ENCODE results near the gene ADAMTSL2.
"Not testable (repeated sequence)": the region's sequence is repeated elsewhere in the genome, so short reads cannot be mapped to it uniquely, and the experiment has no call there.

ADAMTSL2 gene

DNA sequence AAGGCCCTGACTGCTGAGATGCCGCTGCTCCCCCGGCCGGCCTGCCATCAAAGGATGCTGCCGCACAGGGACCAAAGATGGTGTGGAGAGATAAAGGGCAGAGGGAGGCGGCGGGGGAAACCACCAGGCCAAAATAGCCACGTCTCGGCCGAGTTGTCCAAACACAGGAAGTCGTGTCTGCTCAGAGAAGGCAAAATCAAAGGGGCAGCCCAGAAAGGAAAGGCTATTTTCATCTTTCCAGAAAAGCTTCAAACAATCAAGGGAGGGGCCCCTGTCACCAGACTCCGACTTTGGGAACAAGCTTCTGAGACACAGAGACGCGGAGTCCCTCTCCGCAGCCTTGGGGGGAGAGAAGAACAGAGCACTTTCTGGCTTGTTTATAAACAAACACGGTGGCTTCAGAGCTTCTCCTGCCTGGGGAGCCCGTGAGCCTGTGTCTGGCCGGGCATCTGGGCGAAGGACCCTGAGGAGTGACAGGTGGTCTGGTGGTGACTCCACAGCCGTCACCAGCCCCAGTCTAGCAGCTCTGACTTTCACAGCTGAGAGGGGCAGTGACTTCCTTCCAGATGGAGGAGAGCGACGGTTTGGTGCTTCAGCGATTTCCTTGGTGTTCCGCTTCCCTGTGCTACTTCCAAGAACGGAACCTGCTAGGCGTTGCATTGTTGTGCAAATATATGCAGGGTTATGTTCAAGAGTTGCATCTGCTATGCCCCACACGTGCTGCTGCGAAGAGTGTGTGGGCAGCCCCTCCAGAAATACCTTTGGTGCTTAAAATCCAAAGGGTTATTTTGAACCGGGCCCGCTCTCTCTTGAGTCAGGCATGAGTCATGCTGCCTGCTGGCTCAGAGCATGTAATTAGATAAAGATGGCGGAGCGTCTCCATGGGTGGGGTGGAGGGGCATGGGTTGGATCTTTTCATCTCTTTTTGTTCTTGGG, 24.0 kb downstream of the ADAMTSL2 start:
- no peak for DNase-seq (ENCODE audit: low read depth)

DNA sequence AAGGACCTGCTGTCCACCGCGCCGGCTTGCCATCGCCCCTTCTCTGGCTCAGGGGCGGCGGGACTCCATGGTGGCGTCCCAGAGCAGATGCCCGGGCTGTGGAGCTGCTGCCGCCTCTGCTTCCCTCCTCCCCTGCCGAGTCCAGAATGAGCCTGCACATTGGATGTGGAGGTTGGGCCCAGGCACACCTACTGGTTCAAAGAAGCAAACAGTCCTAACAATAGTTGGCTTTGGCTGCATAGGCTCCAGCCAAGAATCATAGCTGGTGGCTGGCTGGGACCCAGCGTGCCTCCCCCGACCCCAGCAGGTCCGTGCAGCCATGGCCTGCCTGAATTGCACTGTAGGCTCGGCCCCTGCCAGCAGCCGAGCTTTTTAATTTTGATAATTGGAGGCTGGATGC, 25.8 kb downstream of the ADAMTSL2 start:
- no peak for DNase-seq (ENCODE audit: low read depth)

DNA sequence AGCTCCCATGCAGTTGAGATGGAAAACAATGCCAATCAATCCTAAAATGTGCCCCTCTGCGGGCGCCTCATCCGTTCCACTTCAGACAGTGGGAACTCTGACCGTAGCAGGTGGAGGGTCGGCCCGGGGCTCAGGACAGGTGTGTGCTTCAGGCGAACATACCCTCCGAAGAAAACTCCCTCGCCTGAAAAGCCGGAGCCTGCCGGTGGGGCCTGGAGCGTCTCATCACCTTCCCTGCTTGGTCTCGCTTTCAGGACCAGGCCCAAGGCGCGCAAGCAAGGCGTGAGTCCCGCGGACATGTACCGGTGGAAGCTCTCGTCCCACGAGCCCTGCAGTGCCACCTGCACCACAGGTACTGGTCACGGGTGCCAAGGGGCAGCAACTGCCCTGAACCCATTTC, 26.4 kb downstream of the ADAMTSL2 start:
- DNase-seq (ENCODE audit: low read depth), result no peak

DNA sequence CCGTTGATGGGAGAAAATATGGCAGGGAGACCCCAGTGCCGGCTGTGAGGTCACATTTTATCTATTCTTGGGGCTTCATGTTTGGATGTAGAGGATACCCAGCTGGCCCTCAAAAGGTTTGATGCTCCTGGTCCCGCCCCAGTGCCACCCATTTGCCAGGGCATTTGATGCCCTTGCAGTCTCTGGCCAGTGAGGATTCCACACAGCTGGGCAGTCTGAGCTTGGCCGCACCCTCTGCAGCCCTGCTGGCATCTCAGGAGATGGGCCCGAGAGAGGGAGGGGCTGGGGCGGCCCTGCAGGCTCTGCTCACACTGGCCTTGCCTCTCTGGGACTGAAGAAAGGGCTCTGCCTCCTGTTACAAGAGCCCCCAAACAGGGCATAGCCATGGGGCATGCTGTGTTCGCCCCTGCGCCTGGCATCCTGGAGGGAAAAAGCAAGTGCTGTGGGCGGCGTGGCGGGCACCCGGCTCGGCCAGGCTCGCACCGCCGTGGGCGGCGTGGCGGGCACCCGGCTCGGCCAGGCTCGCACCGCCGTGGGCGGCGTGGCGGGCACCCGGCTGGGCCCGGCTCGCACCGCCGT, 27.6 kb downstream of the ADAMTSL2 start:
- DNase-seq (ENCODE audit: low read depth), result no peak

DNA sequence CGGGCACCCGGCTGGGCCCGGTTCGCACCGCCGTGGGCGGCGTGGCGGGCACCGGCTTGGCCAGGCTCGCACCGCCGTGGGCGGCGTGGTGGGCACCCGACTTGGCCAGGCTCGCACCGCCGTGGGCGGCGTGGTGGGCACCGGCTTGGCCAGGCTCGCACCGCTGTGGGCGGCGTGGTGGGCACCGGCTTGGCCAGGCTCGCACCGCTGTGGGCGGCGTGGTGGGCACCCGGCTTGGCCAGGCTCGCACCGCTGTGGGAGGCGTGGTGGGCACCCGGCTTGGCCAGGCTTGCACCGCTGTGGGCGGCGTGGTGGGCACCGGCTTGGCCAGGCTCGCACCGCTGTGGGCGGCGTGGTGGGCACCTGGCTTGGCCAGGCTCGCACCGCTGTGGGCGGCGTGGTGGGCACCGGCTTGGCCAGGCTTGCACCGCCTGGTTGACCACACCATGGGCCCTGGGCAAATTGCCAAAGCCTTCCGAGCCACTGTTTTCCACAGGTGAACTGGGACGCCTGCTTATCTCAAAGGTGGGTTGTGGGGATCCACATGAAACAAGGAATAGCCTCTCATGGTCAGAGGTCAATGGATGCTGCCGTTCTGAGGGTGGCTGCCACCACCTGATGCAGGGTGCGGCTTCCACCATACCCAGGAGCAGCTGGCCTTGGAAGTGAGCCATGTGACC, 28.2 kb downstream of the ADAMTSL2 start:
- DNase-seq (ENCODE audit: low read depth), result no peak

GRCh38 chr9:133563291-133563796, 28.8 kb downstream of the ADAMTSL2 start:
- no peak for DNase-seq (ENCODE audit: low read depth)

GRCh38 chr9:133563814-133564213, 29.3 kb downstream of the ADAMTSL2 start:
- DNase-seq (ENCODE audit: low read depth), result not testable (repeated sequence)

- no peak for DNase-seq (ENCODE audit: low read depth)
These were observed 30.1 kb downstream of the ADAMTSL2 start for GRCh38 chr9:133564451-133565116.

DNA sequence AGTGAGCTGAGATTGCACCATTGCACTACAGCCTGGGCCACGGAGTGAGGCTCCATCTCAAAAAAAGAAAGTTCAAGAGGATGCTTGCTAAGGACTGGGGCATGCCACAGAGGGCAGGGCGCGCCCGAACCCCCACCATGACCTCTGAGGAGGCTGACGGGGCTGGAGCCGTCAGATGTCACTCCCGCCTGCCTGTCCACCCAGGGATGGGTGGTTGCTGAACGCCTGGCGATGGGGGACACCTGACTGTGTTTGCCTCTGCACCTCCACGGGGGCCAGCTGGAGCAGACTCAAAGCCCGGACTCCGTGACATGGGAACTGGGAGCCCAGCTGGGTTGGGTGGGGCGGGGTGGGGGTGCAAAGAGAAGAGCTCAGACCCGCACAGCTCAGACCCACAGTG, 31.9 kb downstream of the ADAMTSL2 start:
- no peak for DNase-seq (ENCODE audit: low read depth)

DNA sequence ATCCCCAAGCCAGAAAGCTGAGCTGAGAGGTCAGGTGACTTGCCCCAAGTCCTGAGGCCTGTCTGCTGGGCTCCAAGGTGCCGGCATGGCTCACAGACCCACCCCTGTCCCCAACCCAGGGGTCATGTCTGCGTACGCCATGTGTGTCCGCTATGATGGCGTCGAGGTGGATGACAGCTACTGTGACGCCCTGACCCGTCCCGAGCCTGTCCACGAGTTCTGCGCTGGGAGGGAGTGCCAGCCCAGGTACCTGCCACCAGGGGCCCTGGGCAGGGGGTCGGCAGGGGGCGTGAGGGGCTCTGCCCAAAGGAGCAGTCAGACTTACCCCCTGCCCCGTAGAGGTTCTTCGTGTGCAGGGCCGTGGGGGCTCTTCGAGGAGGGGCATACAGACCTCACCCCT, 32.3 kb downstream of the ADAMTSL2 start:
- no peak for DNase-seq (ENCODE audit: low read depth)

GRCh38 chr9:133568186-133568585, 33.7 kb downstream of the ADAMTSL2 start:
- no peak for DNase-seq (ENCODE audit: low read depth)

GRCh38 chr9:133569121-133569785, 34.7 kb downstream of the ADAMTSL2 start:
- no peak for DNase-seq (ENCODE audit: low read depth)

GRCh38 chr9:133569891-133570690, 35.6 kb downstream of the ADAMTSL2 start:
- DNase-seq (ENCODE audit: low read depth), result no peak

DNA sequence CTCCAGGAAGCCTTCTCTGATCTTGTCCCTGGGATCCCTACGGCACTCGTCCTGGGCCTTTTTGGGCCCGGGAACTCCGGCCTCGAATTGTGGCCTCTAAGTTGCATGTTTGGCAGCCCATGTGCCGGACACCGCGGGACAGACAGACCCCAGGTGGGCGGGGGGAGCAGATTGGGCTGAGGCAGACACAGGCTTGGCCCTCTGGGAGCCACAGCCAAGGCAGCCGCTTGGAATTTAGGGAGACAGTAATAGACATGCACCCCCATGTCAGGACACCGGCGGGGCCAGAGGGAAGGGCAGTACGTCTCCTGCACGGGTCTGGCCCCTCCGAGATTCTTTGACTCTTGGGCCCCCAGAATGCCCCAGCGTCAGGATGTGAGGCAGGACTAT, 36.2 kb downstream of the ADAMTSL2 start:
- DNase-seq (ENCODE audit: low read depth), result no peak

GRCh38 chr9:133571391-133571890, 36.9 kb downstream of the ADAMTSL2 start:
- no peak for DNase-seq (ENCODE audit: low read depth)

DNA sequence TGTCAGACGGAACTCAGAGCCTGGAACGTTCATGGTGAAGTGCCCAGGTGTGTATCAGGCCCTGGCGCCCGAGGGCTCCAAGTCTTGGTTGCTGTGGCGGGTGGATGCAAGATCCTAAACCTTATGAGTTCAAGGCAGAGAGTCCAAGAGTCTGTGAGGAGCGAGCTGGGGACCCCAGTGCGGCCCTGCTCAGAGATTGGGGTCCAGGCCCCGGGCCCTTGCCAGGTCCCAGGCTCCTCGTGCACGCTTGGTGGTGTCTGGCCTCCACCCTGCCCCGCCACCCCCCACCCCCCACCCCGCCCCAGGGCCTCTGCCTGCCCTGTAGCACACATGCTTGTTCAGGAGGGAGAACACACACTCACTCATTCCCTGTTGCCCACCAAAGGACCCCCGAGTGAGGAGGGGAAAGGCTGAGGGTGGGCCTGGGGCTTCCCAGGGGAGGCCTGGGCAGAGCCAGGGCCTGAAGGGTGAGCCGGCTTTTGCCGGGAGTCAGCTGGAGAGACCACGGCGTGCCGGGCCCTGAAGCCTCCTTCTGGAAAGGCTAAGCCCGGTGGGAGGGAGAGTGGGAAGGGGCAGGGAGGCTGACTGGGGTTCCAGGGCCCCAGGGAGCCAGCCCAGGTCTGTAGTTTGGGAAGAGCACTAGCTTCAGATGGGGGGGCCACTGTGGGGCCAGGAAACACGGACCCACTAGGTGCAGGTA, 37.5 kb downstream of the ADAMTSL2 start:
- DNase-seq (ENCODE audit: low read depth), result no peak

- no peak for DNase-seq (ENCODE audit: low read depth)
These were observed 38.4 kb downstream of the ADAMTSL2 start for GRCh38 chr9:133572821-133573361.

DNA sequence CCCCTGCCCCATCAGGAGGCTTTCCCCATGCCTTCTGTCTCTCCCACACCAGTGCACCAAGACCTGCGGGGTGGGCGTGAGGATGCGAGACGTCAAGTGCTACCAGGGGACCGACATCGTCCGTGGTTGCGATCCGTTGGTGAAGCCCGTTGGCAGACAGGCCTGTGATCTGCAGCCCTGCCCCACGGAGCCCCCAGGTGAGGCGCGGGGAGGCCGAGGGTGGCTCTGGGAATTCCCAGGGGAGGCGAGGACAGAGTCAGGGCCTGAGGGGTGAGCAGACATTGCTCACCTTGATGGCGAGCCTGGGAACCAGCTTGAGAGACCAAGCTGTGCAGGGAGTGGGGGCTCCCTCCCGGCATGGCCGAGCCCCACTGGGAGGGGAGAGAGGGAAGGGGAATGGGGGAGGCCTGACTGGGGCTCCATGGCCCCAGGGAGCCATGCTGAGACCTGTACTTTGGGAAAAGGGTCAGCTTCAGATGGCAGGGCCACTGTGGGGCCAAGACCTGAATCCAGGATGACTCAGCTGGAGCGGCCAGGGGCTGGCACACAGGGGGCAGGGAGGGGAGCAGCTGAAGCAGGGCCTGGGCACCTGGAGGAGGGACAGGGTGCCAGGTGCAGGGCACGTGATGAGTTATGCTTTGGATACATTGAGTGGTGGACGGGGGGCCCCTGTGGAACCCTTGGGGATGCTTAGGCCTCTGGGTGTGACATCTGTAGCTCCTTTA, 39.4 kb downstream of the ADAMTSL2 start:
- DNase-seq (ENCODE audit: low read depth), result no peak

GRCh38 chr9:133574771-133575170, 40.3 kb downstream of the ADAMTSL2 start:
- DNase-seq (ENCODE audit: low read depth), result no peak
